Rectal smooth muscle tissue (tissue), 1 donor: ENCODE data around the gene RAD51D.

Experiments used
- H3K27ac ChIP-seq: one replicate; pipeline ENCODE4 v1.7.0; 2013; ENCODE audit warnings: low read depth, low read length, inconsistent platforms
- H3K27me3 ChIP-seq: one replicate; pipeline ENCODE4 v1.7.0; 2013; ENCODE audit warnings: low read length; ENCODE audit not compliant: control insufficient read depth, insufficient read depth
- H3K36me3 ChIP-seq: one replicate; pipeline ENCODE4 v1.7.0; 2013; ENCODE audit warnings: low read length; ENCODE audit not compliant: control insufficient read depth, insufficient read depth
- H3K4me1 ChIP-seq: one replicate; pipeline ENCODE4 v1.7.0; 2013; ENCODE audit warnings: low read length; ENCODE audit not compliant: control insufficient read depth, insufficient read depth
- H3K4me3 ChIP-seq: one replicate; pipeline ENCODE4 v1.7.0; 2013; ENCODE audit warnings: low read length
- H3K9ac ChIP-seq: one replicate; pipeline ENCODE4 v1.7.0; 2013; ENCODE audit warnings: low read length

Gene RAD51D

GRCh38 chr17:35119370-35120165 is at the start of gene RAD51D:
Gene RAD51D (minus strand): TSS chr17:35119860. CDS start chr17:35119613, 247 bp downstream.
- Histone ChIP-seq H3K4me3 (peak within 1 kb of the TSS; percentile 79), H3K27ac (peak within 1 kb of the TSS; percentile 67), H3K4me1 (no peaks in the 10 kb centered on the region), H3K9ac (peak within 1 kb of the TSS; percentile 49), H3K36me3 (no peaks in the 10 kb centered on the region), H3K27me3 (no peaks in the 10 kb centered on the region)

- no peak overlapping the region for H3K4me3 ChIP-seq
- no peak overlapping the region for H3K27ac ChIP-seq
- H3K4me1 ChIP-seq, result no peaks in the 10 kb centered on the region
- no peaks in the 10 kb centered on the region for H3K36me3 ChIP-seq
- H3K9ac ChIP-seq, result no peak overlapping the region
- H3K27me3 ChIP-seq, result no peaks in the 10 kb centered on the region
Measured at GRCh38 chr17:35167666-35168065, 48.0 kb upstream of the RAD51D start.

- Histone ChIP-seq H3K27ac (no peak overlapping the region), H3K36me3 (no peaks in the 10 kb centered on the region), H3K4me1 (no peaks in the 10 kb centered on the region), H3K27me3 (no peaks in the 10 kb centered on the region), H3K9ac (no peak overlapping the region), H3K4me3 (no peak overlapping the region)
Measured at GRCh38 chr17:35167046-35167445, 47.4 kb upstream of the RAD51D start.

GRCh38 chr17:35166526-35166925 is 46.9 kb upstream of the RAD51D start:
- no peaks in the 10 kb centered on the region for H3K36me3 ChIP-seq
- H3K9ac ChIP-seq, result no peak overlapping the region
- H3K4me3 ChIP-seq, result no peak overlapping the region
- no peaks in the 10 kb centered on the region for H3K27me3 ChIP-seq
- H3K27ac ChIP-seq, result no peak overlapping the region
- H3K4me1 ChIP-seq, result no peaks in the 10 kb centered on the region

- no peaks in the 10 kb centered on the region for H3K27me3 ChIP-seq
- H3K36me3 ChIP-seq, result no peaks in the 10 kb centered on the region
- no peak overlapping the region for H3K4me3 ChIP-seq
- H3K4me1 ChIP-seq, result no peaks in the 10 kb centered on the region
- H3K9ac ChIP-seq, result no peak overlapping the region
- no peak overlapping the region for H3K27ac ChIP-seq
Measured at GRCh38 chr17:35164716-35165115, 45.1 kb upstream of the RAD51D start.

GRCh38 chr17:35163886-35164285 is 44.2 kb upstream of the RAD51D start:
- Histone ChIP-seq H3K9ac (no peak overlapping the region), H3K4me1 (no peaks in the 10 kb centered on the region), H3K27ac (no peak overlapping the region), H3K27me3 (no peaks in the 10 kb centered on the region), H3K4me3 (no peak overlapping the region), H3K36me3 (no peaks in the 10 kb centered on the region)

- H3K4me3 ChIP-seq, result no peak overlapping the region
- no peaks in the 10 kb centered on the region for H3K4me1 ChIP-seq
- no peak overlapping the region for H3K9ac ChIP-seq
- no peaks in the 10 kb centered on the region for H3K27me3 ChIP-seq
- no peak overlapping the region for H3K27ac ChIP-seq
- H3K36me3 ChIP-seq, result no peaks in the 10 kb centered on the region
Measured at GRCh38 chr17:35162755-35163154, 43.1 kb upstream of the RAD51D start.

GRCh38 chr17:35161281-35161761 is 41.7 kb upstream of the RAD51D start:
- no peaks in the 10 kb centered on the region for H3K4me1 ChIP-seq
- H3K9ac ChIP-seq, result no peak overlapping the region
- H3K27me3 ChIP-seq, result no peaks in the 10 kb centered on the region
- H3K27ac ChIP-seq, result no peak overlapping the region
- H3K4me3 ChIP-seq, result no peak overlapping the region
- H3K36me3 ChIP-seq, result no peaks in the 10 kb centered on the region

- Histone ChIP-seq H3K27ac (no peak overlapping the region), H3K36me3 (no peaks in the 10 kb centered on the region), H3K4me1 (no peaks in the 10 kb centered on the region), H3K27me3 (no peaks in the 10 kb centered on the region), H3K9ac (no peak overlapping the region), H3K4me3 (no peak overlapping the region)
Measured at GRCh38 chr17:35160354-35161201, 40.9 kb upstream of the RAD51D start.

- Histone ChIP-seq H3K27ac (no peak overlapping the region), H3K4me3 (no peak overlapping the region), H3K9ac (no peak overlapping the region), H3K27me3 (no peaks in the 10 kb centered on the region), H3K4me1 (no peaks in the 10 kb centered on the region), H3K36me3 (no peaks in the 10 kb centered on the region)
Measured at GRCh38 chr17:35159940-35160339, 40.3 kb upstream of the RAD51D start.

GRCh38 chr17:35155246-35155645 is 35.6 kb upstream of the RAD51D start:
- H3K27me3 ChIP-seq, result no peaks in the 10 kb centered on the region
- no peaks in the 10 kb centered on the region for H3K4me1 ChIP-seq
- H3K4me3 ChIP-seq, result no peak overlapping the region
- H3K27ac ChIP-seq, result no peak overlapping the region
- H3K36me3 ChIP-seq, result no peaks in the 10 kb centered on the region
- no peak overlapping the region for H3K9ac ChIP-seq

GRCh38 chr17:35154196-35155165 is 34.8 kb upstream of the RAD51D start:
- no peak overlapping the region for H3K4me3 ChIP-seq
- H3K36me3 ChIP-seq, result no peaks in the 10 kb centered on the region
- no peaks in the 10 kb centered on the region for H3K4me1 ChIP-seq
- no peaks in the 10 kb centered on the region for H3K27me3 ChIP-seq
- no peak overlapping the region for H3K9ac ChIP-seq
- no peak overlapping the region for H3K27ac ChIP-seq
